SK-N-MC (cell line): ENCODE results near the gene UBE2G1.

Experiments
- EZH2 ChIP-seq: fragments of 200-600 bp; sonication (generic); IDR thresholded peaks from one replicate; pipeline ENCODE4 v1.6.1; 2017; ENCODE audit warnings: antibody characterized with exemption
- POLR2AphosphoS5 ChIP-seq: IDR thresholded peaks from 2 replicates; pipeline ENCODE4 v1.6.1; 2012; ENCODE audit warnings: mild to moderate bottlenecking, low read depth, low read length, borderline replicate concordance

DNA sequence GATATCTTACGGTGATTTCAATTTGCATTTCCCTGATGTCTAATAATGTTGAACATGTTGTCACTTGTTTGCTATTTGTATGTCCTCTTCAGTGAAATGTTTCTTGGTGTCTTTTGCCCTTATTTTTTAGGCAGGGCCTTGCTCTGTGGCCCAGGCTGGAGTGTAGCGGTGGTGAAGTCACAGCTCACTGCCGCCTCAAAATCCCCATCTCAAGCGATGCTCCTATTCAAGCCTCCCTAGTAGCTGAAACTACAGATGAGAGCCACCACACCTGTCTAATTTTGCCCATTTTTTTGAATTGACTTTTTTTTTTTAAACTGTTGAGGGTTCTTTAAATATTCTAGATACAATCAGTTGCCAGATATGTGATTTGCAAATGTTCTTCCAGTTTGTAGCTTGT, 8.3 kb downstream of the UBE2G1 start:
- TF ChIP-seq POLR2AphosphoS5: no peak
- TF ChIP-seq EZH2: no peak
